AG09309 (cell line): ENCODE data around the gene SIAH1.
"Not testable (repeated sequence)": the region's sequence is repeated elsewhere in the genome, so short reads cannot be mapped to it uniquely, and the experiment has no call there.

Source experiments
- DNase-seq: peaks from one replicate; pipeline ENCODE4 v3.0.0-alpha.2; 2010; ENCODE audit warnings: low read depth
- H3K4me3 ChIP-seq: 2 replicates; pipeline ENCODE4 v1.5.1; 2011; ENCODE audit warnings: mild to moderate bottlenecking, low read depth, low read length, moderate library complexity; ENCODE audit not compliant: control insufficient read depth
- TF ChIP-seq, protein P1 (sequence below): IDR thresholded peaks from 2 replicates; pipeline ENCODE4 v1.5.1; 2011; ENCODE audit warnings: mild to moderate bottlenecking, low read depth, low read length, inconsistent platforms; ENCODE audit not compliant: insufficient read depth, control insufficient read depth; ENCODE audit errors: missing control alignments

Gene SIAH1

GRCh38 chr16:48321317-48322036 lies 63.7 kb downstream of the SIAH1 start:
- no peak for DNase-seq
- H3K4me3 ChIP-seq: no peak overlapping the region
- TF ChIP-seq, protein P1, sequence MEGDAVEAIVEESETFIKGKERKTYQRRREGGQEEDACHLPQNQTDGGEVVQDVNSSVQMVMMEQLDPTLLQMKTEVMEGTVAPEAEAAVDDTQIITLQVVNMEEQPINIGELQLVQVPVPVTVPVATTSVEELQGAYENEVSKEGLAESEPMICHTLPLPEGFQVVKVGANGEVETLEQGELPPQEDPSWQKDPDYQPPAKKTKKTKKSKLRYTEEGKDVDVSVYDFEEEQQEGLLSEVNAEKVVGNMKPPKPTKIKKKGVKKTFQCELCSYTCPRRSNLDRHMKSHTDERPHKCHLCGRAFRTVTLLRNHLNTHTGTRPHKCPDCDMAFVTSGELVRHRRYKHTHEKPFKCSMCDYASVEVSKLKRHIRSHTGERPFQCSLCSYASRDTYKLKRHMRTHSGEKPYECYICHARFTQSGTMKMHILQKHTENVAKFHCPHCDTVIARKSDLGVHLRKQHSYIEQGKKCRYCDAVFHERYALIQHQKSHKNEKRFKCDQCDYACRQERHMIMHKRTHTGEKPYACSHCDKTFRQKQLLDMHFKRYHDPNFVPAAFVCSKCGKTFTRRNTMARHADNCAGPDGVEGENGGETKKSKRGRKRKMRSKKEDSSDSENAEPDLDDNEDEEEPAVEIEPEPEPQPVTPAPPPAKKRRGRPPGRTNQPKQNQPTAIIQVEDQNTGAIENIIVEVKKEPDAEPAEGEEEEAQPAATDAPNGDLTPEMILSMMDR: no peak

GRCh38 chr16:48318630-48319029 lies 66.6 kb downstream of the SIAH1 start:
- TF ChIP-seq, protein P1: no peak
- no peak overlapping the region for H3K4me3 ChIP-seq
- DNase-seq: no peak

- TF ChIP-seq, protein P1: peak; percentile 10
- peak; percentile 27 for DNase-seq
- H3K4me3 ChIP-seq: no peak overlapping the region
Observed at GRCh38 chr16:48317614-48318315, 67.4 kb downstream of the SIAH1 start.

DNA sequence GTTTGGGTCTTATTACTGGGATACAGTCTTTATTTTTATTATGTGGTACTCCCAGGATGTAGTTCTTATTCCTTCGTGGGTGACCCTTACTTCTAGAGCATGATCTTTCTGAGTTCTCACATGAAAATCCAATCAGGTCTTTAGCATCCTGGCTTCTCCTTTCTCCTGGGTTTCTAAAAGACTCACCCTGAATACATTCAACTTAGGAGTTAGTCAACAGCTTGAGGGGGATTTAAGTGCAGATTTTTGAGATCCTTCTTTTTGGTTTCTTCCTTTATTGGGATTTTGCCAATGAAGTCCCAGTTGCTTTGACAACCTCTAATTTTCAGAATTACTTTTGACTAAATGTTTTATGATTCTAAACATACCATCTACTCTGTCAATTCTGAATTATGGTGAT lies 68.2 kb downstream of the SIAH1 start:
- H3K4me3 ChIP-seq: no peak overlapping the region
- DNase-seq: no peak
- TF ChIP-seq, protein P1: no peak

DNA sequence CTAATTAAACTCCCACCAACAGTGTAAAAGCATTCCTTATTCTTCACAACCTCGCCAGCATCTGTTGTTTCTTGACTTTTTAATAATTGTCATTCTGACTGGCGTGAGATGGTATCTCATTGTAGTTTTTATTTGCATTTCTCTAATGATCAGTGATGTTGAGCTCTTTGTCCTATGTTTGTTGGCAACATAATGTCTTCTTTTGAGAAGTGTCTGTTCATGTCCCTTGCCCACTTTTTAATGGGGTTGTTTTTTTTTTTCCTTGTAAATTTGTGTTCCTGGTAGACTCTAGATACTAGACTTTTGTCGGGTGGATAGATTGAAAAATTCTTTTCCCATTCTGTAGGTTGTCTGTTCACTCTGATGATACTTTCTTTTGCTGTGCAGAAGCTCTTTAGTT lies 71.3 kb downstream of the SIAH1 start:
- DNase-seq, H3K4me3 ChIP-seq: not testable (repeated sequence)

DNA sequence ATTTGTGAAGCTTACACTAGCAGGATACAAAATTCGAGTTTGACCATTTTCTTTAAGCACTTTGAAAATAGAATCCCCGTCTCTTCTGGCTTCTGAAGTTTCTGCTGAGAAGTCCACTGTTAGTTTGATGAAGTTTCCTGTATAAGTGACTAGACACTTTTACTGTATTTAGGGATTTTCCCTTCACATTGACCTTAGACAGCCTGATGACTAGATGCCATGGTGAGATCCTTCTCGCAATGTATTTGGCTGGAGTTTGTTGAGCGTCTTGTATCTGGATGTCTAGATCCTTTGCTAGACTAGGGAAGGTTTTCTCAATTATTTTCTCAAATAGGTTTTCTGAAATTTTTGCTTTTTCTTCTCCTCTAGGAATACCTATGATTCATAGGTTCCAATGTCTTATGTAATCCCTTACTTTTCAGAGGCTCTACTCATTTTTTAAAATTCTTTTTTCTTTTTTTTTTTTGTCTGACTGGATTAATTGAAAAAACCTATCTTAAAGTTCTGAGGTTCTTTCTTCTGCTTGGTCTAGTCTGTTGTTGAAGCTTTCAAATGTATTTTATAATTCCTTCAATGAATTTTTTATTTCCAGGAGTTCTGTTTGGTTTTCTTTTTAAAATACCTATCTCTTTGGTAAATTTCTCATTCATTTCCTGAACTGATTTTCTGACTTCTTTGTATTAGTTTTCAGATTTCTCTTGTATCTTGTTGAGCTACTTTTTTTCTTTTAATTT lies 74.1 kb downstream of the SIAH1 start:
- no peak for DNase-seq
- H3K4me3 ChIP-seq: no peak overlapping the region

More for the DNA sequence above, 74.1 kb downstream of the SIAH1 start:
- TF ChIP-seq, protein P1: no peak
